DMS 273 treated with DMSO at 0.1 percent for 48 hours (cell line): ENCODE data around the gene FOXR1.

ENCODE experiments used
- DNase-seq: peaks from one replicate; lab custom pipeline; 2025; lab: John Stamatoyannopoulos, UW

FOXR1 gene

DNA sequence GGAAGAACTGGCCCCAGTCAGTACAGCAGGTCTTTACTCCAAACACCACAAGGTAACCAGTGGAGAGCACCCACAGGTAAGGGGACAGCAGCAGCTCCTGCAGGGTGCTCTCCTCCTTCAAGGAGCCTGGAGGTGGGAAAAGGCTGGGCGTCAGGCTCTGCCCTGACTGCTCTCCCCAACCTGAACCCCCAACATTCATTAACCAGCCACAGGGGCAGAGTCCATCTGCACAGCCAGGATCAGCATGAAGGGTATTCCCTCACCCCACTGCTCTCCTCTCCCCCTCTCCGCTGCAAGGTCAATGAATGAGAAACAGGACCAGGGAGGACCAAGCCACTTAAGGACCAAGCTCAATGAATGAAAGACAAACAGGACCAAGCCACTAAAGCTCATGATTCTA, 55.4 kb downstream of the FOXR1 start:
- no peak for DNase-seq

- DNase-seq, result no peak
Measured at GRCh38 chr11:119027561-119028345, 56.2 kb downstream of the FOXR1 start.

- DNase-seq, result no peak
Measured at GRCh38 chr11:119028346-119029068, 56.9 kb downstream of the FOXR1 start.

- DNase-seq, result no peak
Measured at GRCh38 chr11:119029069-119029339, 57.4 kb downstream of the FOXR1 start.

- DNase-seq, result no peak
Measured at GRCh38 chr11:119029340-119030028, 57.9 kb downstream of the FOXR1 start.

- DNase-seq, result no peak
Measured at GRCh38 chr11:119030029-119030328, 58.4 kb downstream of the FOXR1 start.

- DNase-seq, result peak; percentile 83
Measured at GRCh38 chr11:119030329-119031047, 58.9 kb downstream of the FOXR1 start, which contains the start of gene SLC37A4. Gene SLC37A4 (minus strand): TSS chr11:119030877.
